A673 (cell line): ENCODE results near the gene EPN2.

Source experiments
- EZH2 ChIP-seq: fragments of 200-600 bp; sonication (generic); IDR thresholded peaks from 2 replicates; pipeline ENCODE4 v1.6.1; 2017; ENCODE audit warnings: borderline replicate concordance, low read depth, mild to moderate bottlenecking, mixed read lengths, antibody characterized with exemption, low read length; ENCODE audit not compliant: poor library complexity, severe bottlenecking
- TF ChIP-seq, protein P1 (sequence below): fragments of 300-800, 200-600 bp; sonication (generic); conservative IDR thresholded peaks from 2 replicates; pipeline ENCODE4 v1.5.1; 2017; ENCODE audit warnings: low read depth, mild to moderate bottlenecking, antibody characterized with exemption, low read length, moderate library complexity, mixed read lengths

DNA sequence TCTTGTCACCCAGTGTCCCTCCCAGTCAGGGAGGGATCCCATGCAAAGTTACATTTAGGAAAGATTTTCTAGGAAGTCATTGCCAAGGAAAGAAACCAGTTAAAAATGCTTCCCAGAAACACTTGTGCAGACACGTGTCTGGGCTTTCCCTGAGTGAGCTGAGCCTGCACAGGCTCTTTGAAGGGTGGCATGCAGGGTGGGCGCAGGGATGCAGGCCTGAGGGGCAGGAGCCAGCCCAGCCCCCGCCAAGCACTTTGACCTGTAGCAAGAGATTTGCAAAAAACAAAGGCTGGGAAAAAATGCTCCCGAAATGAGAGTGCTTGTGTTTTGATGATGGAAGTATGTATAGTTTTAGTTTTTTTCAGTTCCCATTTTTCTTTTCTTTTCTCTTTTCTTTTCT lies 73.0 kb downstream of the EPN2 start:
- TF ChIP-seq, protein P1, sequence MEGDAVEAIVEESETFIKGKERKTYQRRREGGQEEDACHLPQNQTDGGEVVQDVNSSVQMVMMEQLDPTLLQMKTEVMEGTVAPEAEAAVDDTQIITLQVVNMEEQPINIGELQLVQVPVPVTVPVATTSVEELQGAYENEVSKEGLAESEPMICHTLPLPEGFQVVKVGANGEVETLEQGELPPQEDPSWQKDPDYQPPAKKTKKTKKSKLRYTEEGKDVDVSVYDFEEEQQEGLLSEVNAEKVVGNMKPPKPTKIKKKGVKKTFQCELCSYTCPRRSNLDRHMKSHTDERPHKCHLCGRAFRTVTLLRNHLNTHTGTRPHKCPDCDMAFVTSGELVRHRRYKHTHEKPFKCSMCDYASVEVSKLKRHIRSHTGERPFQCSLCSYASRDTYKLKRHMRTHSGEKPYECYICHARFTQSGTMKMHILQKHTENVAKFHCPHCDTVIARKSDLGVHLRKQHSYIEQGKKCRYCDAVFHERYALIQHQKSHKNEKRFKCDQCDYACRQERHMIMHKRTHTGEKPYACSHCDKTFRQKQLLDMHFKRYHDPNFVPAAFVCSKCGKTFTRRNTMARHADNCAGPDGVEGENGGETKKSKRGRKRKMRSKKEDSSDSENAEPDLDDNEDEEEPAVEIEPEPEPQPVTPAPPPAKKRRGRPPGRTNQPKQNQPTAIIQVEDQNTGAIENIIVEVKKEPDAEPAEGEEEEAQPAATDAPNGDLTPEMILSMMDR = no peak
- no peak for TF ChIP-seq EZH2
